Rectal smooth muscle tissue (tissue), 1 donor: ENCODE results near the gene PXT1.

Experiments
- H3K27ac ChIP-seq: one replicate; pipeline ENCODE4 v1.7.0; 2013; ENCODE audit warnings: low read depth, low read length, inconsistent platforms
- H3K27me3 ChIP-seq: one replicate; pipeline ENCODE4 v1.7.0; 2013; ENCODE audit warnings: low read length; ENCODE audit not compliant: control insufficient read depth, insufficient read depth
- H3K36me3 ChIP-seq: one replicate; pipeline ENCODE4 v1.7.0; 2013; ENCODE audit warnings: low read length; ENCODE audit not compliant: control insufficient read depth, insufficient read depth
- H3K4me1 ChIP-seq: one replicate; pipeline ENCODE4 v1.7.0; 2013; ENCODE audit warnings: low read length; ENCODE audit not compliant: control insufficient read depth, insufficient read depth
- H3K4me3 ChIP-seq: one replicate; pipeline ENCODE4 v1.7.0; 2013; ENCODE audit warnings: low read length
- H3K9ac ChIP-seq: one replicate; pipeline ENCODE4 v1.7.0; 2013; ENCODE audit warnings: low read length

Gene PXT1

DNA sequence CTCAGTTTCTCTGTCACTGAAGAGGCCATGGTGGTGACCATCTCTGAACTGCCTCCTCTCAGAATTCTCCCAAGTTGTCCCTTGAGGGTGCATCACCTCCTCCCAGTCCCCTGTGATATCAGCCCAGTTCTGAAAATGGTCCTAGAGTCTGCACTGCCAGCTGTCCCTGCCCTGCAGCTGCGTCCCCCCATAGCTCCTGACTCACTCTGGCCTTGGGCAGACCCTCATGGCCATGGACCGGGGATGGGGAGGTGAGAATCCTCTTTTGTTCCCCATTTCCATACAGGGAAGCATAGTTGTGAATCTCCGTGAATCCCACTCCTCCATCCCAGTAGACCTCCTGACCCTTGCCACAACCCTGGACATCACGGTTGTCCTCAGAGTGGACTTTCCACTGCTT is 59.7 kb downstream of the PXT1 start:
- no peaks in the 10 kb centered on the region for H3K36me3 ChIP-seq
- H3K4me1 ChIP-seq, result no peaks in the 10 kb centered on the region
- H3K27ac ChIP-seq, result no peak overlapping the region
- H3K27me3 ChIP-seq, result no peaks in the 10 kb centered on the region
- no peak overlapping the region for H3K4me3 ChIP-seq
- no peak overlapping the region for H3K9ac ChIP-seq

DNA sequence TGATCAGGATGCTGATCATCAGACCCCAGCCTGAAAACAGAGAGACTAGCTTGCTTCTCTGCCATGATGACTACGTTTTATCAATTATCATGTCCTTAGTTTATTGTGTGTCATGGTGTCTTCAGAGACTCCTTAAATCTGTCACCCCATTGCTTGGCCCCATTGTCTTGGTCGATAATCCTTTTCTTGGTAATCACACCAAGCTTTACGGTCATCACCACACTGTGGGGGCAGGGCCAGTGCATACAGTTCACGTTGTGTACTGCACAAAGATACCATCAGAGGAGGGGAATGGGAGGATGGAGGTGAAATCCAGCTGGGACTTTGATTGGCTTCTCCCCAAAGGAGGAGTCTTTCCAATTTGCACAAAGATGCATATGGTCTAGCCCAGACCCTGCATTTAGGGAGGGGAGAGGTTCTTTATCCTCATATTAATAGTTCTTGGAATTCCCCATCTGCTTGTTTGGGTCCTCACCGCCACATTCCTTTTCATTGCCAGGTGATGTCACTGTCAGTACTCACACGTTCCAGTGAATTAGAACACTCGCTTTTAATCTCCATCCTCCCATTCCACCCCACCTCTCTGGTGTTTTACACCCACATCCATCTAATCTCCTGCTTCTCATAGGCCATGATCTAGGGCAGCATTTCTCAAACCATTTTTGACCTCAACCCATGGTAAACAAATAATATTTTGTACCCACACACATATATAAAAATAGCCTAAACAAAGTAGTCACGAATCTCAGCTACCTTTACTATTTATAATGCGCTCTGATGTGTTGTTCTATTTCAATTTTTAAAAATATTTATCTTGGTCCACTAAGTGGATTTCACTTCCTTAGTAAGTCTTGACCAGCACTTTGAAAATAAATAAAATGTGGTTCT is 60.9 kb downstream of the PXT1 start:
- H3K27ac ChIP-seq, result no peak overlapping the region
- H3K4me1 ChIP-seq, result no peaks in the 10 kb centered on the region
- no peaks in the 10 kb centered on the region for H3K27me3 ChIP-seq
- no peak overlapping the region for H3K4me3 ChIP-seq
- no peaks in the 10 kb centered on the region for H3K36me3 ChIP-seq
- H3K9ac ChIP-seq, result no peak overlapping the region

DNA sequence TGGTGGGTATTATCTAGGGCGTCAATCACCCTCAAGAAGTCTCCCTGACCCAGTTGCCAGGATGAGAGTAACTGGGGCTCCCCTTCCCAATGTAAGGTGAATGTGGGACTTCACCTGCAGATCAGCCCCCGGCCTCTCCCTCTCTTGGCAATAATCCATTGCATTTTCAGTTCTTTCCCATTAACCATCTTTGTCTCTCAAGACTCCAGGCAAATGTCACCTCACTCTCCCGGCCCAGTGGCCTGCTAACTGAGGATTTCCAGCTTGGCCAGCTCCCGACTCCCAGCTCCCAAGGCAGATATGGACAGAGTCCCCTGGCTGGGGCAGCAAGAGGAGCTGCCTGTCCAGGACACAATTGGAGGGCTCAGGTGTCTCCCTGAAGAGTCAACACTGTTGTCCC is 62.5 kb downstream of the PXT1 start:
- Histone ChIP-seq H3K36me3 (no peaks in the 10 kb centered on the region), H3K27ac (no peak overlapping the region), H3K4me1 (no peaks in the 10 kb centered on the region), H3K27me3 (no peaks in the 10 kb centered on the region), H3K9ac (no peak overlapping the region), H3K4me3 (no peak overlapping the region)

DNA sequence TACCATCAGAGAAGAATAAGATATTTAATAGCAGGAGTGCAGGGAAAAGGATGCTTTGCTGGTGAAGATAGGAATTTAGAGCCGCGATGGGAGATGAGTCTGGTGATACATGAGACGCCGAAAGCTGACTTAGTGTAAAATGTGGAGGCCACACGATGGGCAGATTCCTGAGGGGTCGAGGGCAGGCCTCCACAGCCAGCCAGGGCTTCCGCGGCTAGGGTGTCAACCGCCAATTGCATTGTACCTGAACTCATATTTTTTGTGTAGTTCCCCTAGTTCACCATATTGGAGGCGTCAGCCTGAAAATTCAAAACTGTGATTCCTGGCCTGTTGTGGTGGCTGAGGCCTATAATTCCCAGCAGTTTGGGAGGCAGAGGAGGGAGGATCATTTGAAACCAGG is 63.7 kb downstream of the PXT1 start:
- no peak overlapping the region for H3K9ac ChIP-seq
- no peaks in the 10 kb centered on the region for H3K27me3 ChIP-seq

DNA sequence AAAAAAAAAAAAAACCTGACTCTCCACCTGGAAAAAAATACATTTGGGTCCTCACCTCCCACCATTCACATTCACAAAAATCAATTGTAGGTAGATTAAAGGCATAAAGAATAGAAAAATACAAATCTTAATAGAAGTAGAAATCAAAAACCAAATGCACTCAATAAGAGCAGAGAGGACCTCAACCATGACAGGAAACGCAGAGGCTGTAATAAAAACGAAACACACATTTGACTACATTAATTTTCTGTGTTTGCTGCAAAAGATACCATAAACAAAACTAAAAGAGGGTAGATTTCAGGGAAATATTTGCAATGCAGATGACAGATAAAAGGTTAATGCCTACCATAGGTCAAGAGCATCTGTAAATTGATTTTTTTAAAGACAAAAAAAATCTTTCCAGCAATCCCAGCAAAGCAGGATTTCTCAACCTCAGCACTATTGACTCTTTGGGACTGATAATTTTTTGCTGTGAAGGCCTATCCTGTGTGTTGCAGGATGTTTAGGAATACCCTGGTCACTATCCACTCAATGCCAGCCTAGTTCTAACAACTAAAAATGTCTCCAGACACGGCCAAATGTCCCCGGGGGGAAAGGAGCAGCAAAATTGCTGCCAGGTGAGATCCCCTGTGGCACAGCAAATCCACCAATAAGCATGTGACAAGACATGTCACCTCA is 64.3 kb downstream of the PXT1 start:
- H3K9ac ChIP-seq, result no peak overlapping the region

More for the DNA sequence above, 63.7 kb downstream of the PXT1 start:
- Histone ChIP-seq H3K4me3 (no peak overlapping the region), H3K27ac (no peak overlapping the region), H3K4me1 (no peaks in the 10 kb centered on the region), H3K36me3 (no peaks in the 10 kb centered on the region)

DNA sequence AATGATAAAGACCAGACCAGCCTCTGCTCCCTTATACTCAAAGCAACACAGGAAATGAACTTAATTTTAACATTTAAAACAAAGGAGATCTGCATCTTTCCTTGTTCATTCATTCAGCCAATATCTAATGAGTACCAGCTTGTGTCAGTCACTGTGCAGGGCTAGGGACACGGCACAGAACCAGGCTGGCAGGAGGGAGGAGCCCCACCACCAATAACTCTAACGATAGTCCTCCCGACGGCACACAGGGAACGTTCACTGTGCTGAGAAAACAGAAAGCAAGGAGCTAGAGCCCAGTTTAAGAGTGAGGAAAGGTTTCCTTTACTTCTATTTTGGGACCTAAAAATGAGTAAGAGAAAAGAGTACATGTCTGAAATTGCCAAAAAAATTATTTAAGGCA is 65.1 kb downstream of the PXT1 start:
- H3K4me3 ChIP-seq, result no peak overlapping the region
- H3K27me3 ChIP-seq, result no peaks in the 10 kb centered on the region
- H3K9ac ChIP-seq, result no peak overlapping the region
- no peak overlapping the region for H3K27ac ChIP-seq
- H3K36me3 ChIP-seq, result no peaks in the 10 kb centered on the region
- no peaks in the 10 kb centered on the region for H3K4me1 ChIP-seq

More for the DNA sequence above, 64.3 kb downstream of the PXT1 start:
- Histone ChIP-seq H3K27me3 (no peaks in the 10 kb centered on the region), H3K4me3 (no peak overlapping the region), H3K4me1 (no peaks in the 10 kb centered on the region), H3K36me3 (no peaks in the 10 kb centered on the region), H3K27ac (no peak overlapping the region)

DNA sequence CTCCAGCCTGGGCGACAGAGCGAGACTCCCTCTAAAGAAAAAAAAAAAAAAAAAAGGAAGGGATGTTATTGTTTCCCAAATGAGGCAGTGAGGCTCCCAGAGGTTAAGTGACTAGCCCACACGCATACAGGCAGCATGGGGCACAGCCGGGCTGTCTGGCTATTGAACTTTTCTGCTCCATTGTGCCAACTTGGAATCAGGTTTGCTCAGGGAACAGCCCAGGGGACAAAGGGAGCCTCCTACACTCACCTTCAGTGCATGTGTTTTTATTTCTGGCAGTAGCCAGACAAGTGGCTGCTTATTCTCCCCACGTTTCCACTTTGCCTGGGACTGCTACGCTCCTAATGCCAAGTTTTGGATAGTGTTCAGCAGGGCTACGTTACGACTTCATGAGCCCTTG is 65.9 kb downstream of the PXT1 start:
- Histone ChIP-seq H3K27ac (no peak overlapping the region), H3K9ac (no peak overlapping the region), H3K4me3 (no peak overlapping the region), H3K4me1 (no peaks in the 10 kb centered on the region), H3K27me3 (no peaks in the 10 kb centered on the region), H3K36me3 (no peaks in the 10 kb centered on the region)

DNA sequence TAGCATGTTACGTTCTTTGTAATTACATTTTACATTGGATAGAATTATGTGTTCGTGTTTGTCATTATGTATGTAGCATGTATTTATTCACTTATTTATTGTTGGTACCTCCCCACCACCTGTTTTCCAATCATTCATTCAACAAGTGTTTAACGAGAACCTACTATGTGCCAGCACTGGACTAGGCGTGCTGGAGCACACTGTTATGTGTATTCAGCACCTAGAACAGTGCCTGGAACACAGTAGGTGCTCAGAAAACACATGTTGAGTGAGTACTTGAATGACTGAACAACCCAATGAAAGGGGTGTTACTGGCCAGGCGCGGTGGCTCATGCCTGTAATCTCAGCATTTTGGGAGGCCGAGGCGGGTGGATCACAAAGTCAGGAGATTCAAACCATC is 66.5 kb downstream of the PXT1 start:
- Histone ChIP-seq H3K9ac (no peak overlapping the region), H3K36me3 (no peaks in the 10 kb centered on the region), H3K4me3 (no peak overlapping the region), H3K4me1 (no peaks in the 10 kb centered on the region), H3K27ac (no peak overlapping the region), H3K27me3 (no peaks in the 10 kb centered on the region)

DNA sequence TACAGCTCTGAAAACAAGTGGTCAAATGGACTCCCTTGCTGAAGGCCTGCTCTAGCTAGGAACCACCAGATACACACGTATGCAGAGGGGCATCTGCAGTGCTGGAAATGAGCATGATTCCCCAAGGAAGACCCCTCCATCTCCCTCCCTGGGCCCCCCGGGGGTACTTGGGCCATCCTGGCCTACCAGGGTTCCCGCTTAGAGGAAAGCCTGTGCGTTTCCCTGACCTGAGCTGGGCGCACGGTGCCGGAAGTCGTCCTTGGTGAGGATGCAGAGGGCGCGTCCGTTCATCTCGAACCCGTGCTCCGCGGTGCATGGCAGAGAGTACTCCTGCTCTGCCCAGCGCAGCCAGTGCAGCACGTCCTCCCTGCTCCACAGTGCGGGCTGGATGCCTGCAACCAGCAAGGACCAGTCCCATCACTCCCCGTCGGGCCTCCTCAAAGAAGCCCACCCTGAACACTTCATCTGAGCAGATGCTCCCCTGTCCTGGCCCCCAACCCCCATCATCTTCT is 67.0 kb downstream of the PXT1 start:
- Histone ChIP-seq H3K4me1 (no peaks in the 10 kb centered on the region), H3K27me3 (no peaks in the 10 kb centered on the region), H3K27ac (no peak overlapping the region), H3K4me3 (no peak overlapping the region), H3K36me3 (no peaks in the 10 kb centered on the region), H3K9ac (no peak overlapping the region)

DNA sequence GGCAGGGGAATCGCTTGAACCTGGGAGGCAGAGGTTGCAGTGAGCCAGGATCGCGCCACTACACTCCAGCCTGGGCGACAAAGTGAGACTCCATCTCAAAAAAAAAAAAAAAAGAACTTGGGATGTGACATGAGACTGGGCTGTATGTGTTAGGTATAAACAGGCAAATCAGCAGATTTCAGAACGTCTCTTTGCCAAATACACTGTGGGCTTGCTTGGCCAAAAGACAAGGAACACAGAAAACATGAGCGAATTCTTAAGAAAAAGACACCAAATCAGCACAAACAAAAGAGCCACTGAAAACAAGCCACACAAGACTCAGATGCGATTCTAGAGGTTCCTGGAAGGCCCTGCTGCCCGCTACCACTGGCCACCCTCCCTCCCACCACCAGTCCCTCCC is 67.7 kb downstream of the PXT1 start:
- no peak overlapping the region for H3K9ac ChIP-seq
- H3K27ac ChIP-seq, result no peak overlapping the region
- no peak overlapping the region for H3K4me3 ChIP-seq
- H3K4me1 ChIP-seq, result no peaks in the 10 kb centered on the region
- no peaks in the 10 kb centered on the region for H3K36me3 ChIP-seq
- no peaks in the 10 kb centered on the region for H3K27me3 ChIP-seq

DNA sequence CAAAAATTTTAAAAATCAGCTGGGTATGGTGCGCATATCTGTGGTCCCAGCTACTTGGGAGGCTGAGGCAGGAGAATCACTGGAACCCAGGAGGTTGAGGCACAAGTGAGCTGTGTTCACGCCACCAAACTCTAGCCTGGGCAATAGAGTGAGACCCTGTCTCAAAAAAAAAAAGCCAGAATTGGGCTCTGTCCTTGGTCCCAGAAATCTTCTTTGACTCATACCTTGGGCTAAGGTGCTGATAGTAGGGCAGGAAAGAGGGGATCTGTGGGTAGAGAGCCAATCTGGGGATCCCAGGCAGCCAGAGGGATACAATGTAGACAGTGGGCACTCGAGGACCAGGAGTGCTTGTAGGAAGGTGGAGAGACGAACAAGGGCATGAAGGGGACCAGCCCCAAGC is 68.5 kb downstream of the PXT1 start:
- Histone ChIP-seq H3K36me3 (no peaks in the 10 kb centered on the region), H3K9ac (no peak overlapping the region), H3K27ac (no peak overlapping the region), H3K4me1 (no peaks in the 10 kb centered on the region), H3K27me3 (no peaks in the 10 kb centered on the region), H3K4me3 (no peak overlapping the region)

DNA sequence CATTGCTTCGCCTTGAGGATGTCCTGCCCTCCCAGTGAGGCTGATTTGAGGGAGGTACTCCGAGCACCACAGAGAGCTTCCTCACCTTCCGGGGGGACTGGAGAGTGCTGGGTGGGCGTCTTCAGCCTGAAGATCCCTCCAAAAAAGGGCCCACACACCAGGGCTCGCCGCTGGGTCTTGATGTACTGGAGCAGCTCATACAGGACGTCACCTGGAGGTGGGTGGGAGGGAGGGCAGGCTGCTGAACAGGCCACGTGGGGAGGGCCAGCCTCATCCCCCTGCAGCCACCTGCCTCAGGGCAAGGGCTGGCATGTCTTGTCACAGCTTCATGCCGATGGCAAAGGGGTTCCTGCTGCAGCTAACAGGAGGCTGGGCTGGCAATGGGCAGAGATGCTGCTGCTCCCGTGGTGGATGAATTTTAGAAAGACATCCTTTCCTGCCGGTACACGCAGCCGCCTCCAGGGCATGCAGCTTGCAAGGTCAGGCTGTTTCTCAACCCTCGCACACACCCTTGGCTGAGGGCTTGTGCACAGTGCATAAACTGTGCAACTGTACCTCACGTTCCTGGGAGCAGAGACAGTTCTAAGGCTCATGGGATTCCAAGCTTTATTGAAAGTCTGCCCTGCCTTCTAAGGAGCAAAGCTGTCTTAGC is 69.2 kb downstream of the PXT1 start:
- Histone ChIP-seq H3K27me3 (no peaks in the 10 kb centered on the region), H3K9ac (no peak overlapping the region), H3K4me1 (no peaks in the 10 kb centered on the region), H3K36me3 (no peaks in the 10 kb centered on the region), H3K27ac (no peak overlapping the region), H3K4me3 (no peak overlapping the region)
